GM21528 (cell line): ENCODE data around the gene TMEM175.

Experiments
- ATAC-seq: cut with Tn5 transposase; IDR thresholded peaks from one replicate; pipeline ENCODE4 v1.9.1; 2021; ENCODE audit warnings: mild to moderate bottlenecking, moderate library complexity; ENCODE audit not compliant: unreplicated experiment, low FRiP score

TMEM175 gene

GRCh38 chr4:945274-946102, 13.2 kb downstream of the TMEM175 start:
- ATAC-seq = no peak

GRCh38 chr4:946103-946450, 13.8 kb downstream of the TMEM175 start:
- no peak for ATAC-seq

- ATAC-seq = no peak
Observed at GRCh38 chr4:946517-947471, 14.5 kb downstream of the TMEM175 start.

GRCh38 chr4:947491-947971, 15.3 kb downstream of the TMEM175 start:
- no peak for ATAC-seq

GRCh38 chr4:948101-948935, 16.1 kb downstream of the TMEM175 start:
- ATAC-seq = no peak

GRCh38 chr4:948936-949300, 16.7 kb downstream of the TMEM175 start:
- ATAC-seq = no peak

- ATAC-seq = no peak
Observed at GRCh38 chr4:949656-950055, 17.4 kb downstream of the TMEM175 start.

- ATAC-seq = no peak
Observed at GRCh38 chr4:950136-951020, 18.1 kb downstream of the TMEM175 start.

GRCh38 chr4:951186-951585, 18.9 kb downstream of the TMEM175 start:
- no peak for ATAC-seq

GRCh38 chr4:951594-952468, 19.6 kb downstream of the TMEM175 start:
- no peak for ATAC-seq

GRCh38 chr4:952881-953573, 20.8 kb downstream of the TMEM175 start:
- ATAC-seq = no peak

GRCh38 chr4:953574-953915, 21.3 kb downstream of the TMEM175 start:
- no peak for ATAC-seq

- ATAC-seq = no peak
Observed at GRCh38 chr4:954211-955020, 22.2 kb downstream of the TMEM175 start.

- ATAC-seq = no peak
Observed at GRCh38 chr4:955161-955921, 23.1 kb downstream of the TMEM175 start.

- ATAC-seq = no peak
Observed at GRCh38 chr4:955931-956381, 23.7 kb downstream of the TMEM175 start.

- no peak for ATAC-seq
Observed at GRCh38 chr4:956531-957230, 24.4 kb downstream of the TMEM175 start.
